BJ (cell line): ENCODE measurements around the gene MC1R. TPM values are rescaled to one million over a fixed set of nuclear protein-coding genes. Genes with fewer than 3 reads are reported as not detected.
"Not testable (repeated sequence)": the region's sequence is repeated elsewhere in the genome, so short reads cannot be mapped to it uniquely, and the experiment has no call there.

ENCODE experiments used
- CTCF ChIA-PET: fragments of 350-600 bp; formaldehyde crosslinking; extraction: SDS; loops from one replicate; lab custom pipeline; 2021; ENCODE audit warnings: antibody characterized with exemption, inconsistent platforms; lab: Yijun Ruan, JAX
- POLR2A ChIA-PET: fragments of 300-600 bp; sonication (Branson Sonifier 250); formaldehyde crosslinking; extraction: SDS; loops from one replicate; lab custom pipeline; 2021; ENCODE audit warnings: antibody characterized with exemption; lab: Charles Lee
- DNase-seq: peaks from one replicate; pipeline ENCODE4 v3.0.0-alpha.2; 2011; ENCODE audit warnings: low read depth
- H3K27me3 ChIP-seq: 2 replicates; pipeline ENCODE4 v1.6.0; 2011; ENCODE audit warnings: low read length; ENCODE audit not compliant: control insufficient read depth, insufficient read depth
- H3K36me3 ChIP-seq: 2 replicates; pipeline ENCODE4 v1.5.1; 2011; ENCODE audit warnings: low read length; ENCODE audit not compliant: control insufficient read depth, insufficient read depth
- H3K4me3 ChIP-seq: 2 replicates; pipeline ENCODE4 v1.5.1; 2011; ENCODE audit warnings: low read depth, mild to moderate bottlenecking, control low read depth, low read length
- polyA plus RNA-seq: library from polyadenylated mRNA; depleted of rRNA; stranded (reverse); fragments of >200 nt; gene quantifications from 2 replicates; pipeline ENCODE4 v1.2.3, GENCODE V29; 2011
- TF ChIP-seq, protein P1 (sequence below): IDR thresholded peaks from 2 replicates; pipeline ENCODE4 v1.5.1; 2011; ENCODE audit warnings: low read depth, mild to moderate bottlenecking, control low read depth, inconsistent platforms, low read length, moderate library complexity; ENCODE audit not compliant: insufficient read depth

The MC1R gene
- polyA plus RNA-seq, 1 experiment = 7.2 TPM

DNA sequence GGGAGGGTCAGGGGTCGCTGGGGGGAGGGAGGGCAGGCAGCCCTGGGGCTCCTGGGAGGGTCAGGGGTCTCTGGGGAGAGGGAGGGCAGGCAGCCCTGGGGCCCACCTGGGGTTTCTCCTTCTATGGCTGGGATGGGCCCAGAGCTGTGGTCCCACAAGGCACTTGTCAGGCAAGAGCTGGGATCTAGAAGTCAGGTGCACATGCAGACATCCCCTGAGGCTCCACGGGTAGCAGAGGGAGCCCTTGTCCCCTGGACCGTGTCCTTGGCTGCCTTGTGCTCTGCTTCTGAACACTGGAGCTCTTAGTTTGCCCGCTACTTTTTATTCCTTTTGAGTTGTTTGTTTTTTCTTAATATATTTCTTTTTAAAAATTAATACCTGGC lies 6.3 kb downstream of the MC1R start:
- POLR2A ChIA-PET = no interaction called here
- TF ChIP-seq, protein P1, sequence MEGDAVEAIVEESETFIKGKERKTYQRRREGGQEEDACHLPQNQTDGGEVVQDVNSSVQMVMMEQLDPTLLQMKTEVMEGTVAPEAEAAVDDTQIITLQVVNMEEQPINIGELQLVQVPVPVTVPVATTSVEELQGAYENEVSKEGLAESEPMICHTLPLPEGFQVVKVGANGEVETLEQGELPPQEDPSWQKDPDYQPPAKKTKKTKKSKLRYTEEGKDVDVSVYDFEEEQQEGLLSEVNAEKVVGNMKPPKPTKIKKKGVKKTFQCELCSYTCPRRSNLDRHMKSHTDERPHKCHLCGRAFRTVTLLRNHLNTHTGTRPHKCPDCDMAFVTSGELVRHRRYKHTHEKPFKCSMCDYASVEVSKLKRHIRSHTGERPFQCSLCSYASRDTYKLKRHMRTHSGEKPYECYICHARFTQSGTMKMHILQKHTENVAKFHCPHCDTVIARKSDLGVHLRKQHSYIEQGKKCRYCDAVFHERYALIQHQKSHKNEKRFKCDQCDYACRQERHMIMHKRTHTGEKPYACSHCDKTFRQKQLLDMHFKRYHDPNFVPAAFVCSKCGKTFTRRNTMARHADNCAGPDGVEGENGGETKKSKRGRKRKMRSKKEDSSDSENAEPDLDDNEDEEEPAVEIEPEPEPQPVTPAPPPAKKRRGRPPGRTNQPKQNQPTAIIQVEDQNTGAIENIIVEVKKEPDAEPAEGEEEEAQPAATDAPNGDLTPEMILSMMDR = no peak
- no peak for DNase-seq
- CTCF ChIA-PET = interaction anchor here (0.6 to 5.8 kb wide), 5 partner anchors 14 to 157 kb away, joined by 3 to 48 read pairs (median 4); no protein-coding TSS in a partner anchor
- H3K36me3 ChIP-seq = 0 out of 2 replicates have a peak, but pooled peaks cover 1% of the 10 kb centered on the region
- peak overlapping the region; percentile 65 for H3K4me3 ChIP-seq
- no peaks in the 10 kb centered on the region for H3K27me3 ChIP-seq

DNA sequence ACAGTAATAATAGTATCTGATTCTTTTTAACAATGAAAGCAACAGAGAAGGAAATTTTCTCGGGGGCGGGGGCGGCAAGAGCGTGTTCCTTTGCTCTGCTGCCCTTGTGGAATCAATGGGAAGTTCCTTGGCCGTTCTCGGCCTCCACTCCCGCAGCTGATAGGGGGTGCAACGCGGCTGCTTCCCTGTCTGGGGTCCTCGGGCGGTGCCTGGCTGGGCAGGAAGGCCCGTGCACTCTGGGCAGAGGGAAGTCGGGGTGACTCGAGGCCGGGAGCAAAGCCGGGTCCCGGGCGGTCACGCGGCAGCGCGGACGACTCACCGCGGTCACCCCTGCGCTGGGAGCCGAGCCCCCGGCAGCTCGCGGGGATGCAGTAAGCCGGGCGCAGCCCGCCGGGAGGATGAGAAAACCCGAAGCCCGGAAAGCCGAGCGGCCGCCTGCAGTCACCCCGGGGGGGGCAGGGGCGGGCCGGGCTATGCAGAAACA lies 7.0 kb downstream of the MC1R start:
- H3K4me3 ChIP-seq = peak overlapping the region; percentile 56
- H3K36me3 ChIP-seq = 0 out of 2 replicates have a peak, but pooled peaks cover 1% of the 10 kb centered on the region
- no peaks in the 10 kb centered on the region for H3K27me3 ChIP-seq
- ChIA-PET POLR2A (no interaction called here), CTCF (interaction anchor here (0.6 to 5.8 kb wide), 3 partner anchors 15 to 54 kb away, joined by 3 to 48 read pairs (median 9); no protein-coding TSS in a partner anchor)
- no peak for DNase-seq
- TF ChIP-seq, protein P1 = peak; percentile 9; the same call in 1 of the 2 replicates

DNA sequence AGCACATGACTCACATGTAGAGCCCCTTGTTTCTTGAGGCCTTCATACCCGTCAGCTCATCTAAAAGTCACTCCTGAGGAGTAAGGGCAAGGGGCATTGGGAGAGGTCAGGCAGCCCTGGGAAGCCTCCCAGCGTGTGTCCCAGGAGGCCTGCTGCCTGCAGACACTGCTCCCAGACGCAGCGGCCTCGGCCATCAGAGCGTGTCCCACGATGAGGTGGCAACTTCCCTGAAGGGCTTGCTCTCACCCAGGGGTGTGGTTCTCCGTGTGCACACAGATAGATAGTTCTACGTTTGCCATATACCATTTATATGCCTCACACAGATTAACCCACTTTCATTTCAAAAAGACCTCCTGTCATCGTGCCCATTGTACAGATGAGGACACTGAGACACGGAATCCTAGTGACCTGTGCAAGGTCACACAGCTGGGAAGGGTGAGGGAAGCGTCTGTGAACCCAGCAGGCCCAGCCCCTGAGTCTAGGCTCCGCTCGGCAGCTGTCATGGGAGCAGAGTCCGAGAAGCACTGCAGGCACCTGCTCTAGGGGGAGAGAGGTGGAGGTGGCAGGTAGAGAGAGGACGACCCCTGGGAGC lies 12.7 kb downstream of the MC1R start:
- ChIA-PET POLR2A (no interaction called here), CTCF (no interaction called here)
- TF ChIP-seq, protein P1 = no peak
- H3K27me3 ChIP-seq = no peaks in the 10 kb centered on the region
- DNase-seq = no peak
- peaks cover 32% of the 10 kb centered on the region for H3K36me3 ChIP-seq
- no peak overlapping the region for H3K4me3 ChIP-seq

DNA sequence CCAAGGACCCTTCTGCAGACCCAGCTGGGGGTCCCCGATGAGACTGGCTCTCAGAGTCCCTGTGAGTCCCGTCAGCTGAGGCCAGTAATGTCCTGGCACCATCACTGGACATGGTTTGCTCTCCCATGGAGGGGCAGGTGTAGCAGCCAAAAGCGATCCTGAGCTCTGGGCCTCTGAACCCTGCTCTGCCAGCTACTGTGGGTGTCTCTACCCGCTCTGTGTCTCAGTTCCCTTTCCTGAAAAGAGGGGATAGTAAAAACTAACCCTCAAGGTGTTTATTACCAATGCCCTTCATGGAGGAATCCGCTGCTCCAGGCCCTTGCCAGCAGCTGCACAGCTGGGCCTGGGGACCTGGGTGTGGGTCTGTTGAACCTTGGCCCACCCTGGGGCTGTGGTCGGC lies 13.3 kb downstream of the MC1R start:
- Histone ChIP-seq H3K27me3 (no peaks in the 10 kb centered on the region), H3K36me3 (peaks cover 32% of the 10 kb centered on the region), H3K4me3 (no peak overlapping the region)
- no peak for DNase-seq
- ChIA-PET CTCF (no interaction called here), POLR2A (no interaction called here)
- TF ChIP-seq, protein P1 = no peak

DNA sequence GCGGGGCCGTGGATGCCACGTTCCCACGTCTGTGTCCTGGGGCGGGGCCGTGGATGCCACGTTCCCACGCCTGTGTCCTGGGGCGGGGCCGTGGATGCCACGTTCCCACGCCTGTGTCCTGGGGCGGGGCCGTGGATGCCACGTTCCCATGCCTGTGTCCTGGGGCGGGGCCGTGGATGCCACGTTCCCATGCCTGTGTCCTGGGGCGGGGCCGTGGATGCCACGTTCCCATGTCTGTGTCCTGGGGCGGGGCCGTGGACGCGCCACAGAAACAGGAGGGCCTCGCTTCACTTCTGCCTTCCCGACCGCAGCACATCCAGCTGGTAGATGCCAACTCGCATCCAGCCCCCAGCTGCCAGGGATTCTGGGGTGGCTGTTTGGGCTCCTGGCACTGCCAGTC lies 15.4 kb downstream of the MC1R start:
- POLR2A ChIA-PET, CTCF ChIA-PET, DNase-seq, H3K27me3 ChIP-seq, H3K4me3 ChIP-seq: not testable (repeated sequence)
- H3K36me3 ChIP-seq = peaks cover 32% of the 10 kb centered on the region
